ENCODE data around the gene EML6. TPM values are rescaled to one million over a fixed set of nuclear protein-coding genes. Genes with fewer than 3 reads are reported as not detected.
A peak's percentile ranks its signal among the peaks of the same experiment; 100 is the strongest.

EML6 gene
- total and polyA plus RNA-seq, 10 of the 15 experiments (the other 5 are each of a cell fraction or from before 2014, with no cell fraction given), result 0.09 to 0.67 (median 0.21) TPM

- TF ChIP-seq IKZF1 (conservative IDR thresholded peaks at IDR 0.05), result peak; percentile 65
- no peak for TF ChIP-seq FOXK2 (IDR thresholded peaks at IDR 0.05)
- peak; percentile 43 to 64; a peak in 3 of 4 replicates for TF ChIP-seq BHLHE40 (IDR thresholded peaks at IDR 0.05; ENCODE audit: borderline replicate concordance in 1 of 2, low read depth in 2 of 2, low read length in 1 of 2)
Measured at GRCh38 chr2:54918647-54919280, 195.3 kb downstream of the EML6 start (continued).

- H3K27ac ChIP-seq (ENCODE audit: control insufficient read depth, insufficient read depth), result no peak overlapping the region
- no peaks in the 10 kb centered on the region; the same call in 2 of the 3 replicates for H3K9me3 ChIP-seq (replicated peaks; ENCODE audit: control insufficient read depth, insufficient read depth, low read length)
- WGBS (ENCODE audit: insufficient coverage, insufficient replicate concordance, low lambda C conversion rate, missing lambda C conversion rate), result 50% methylated on average over 1 of the region's 1 CpG
- intact Hi-C loops (cut with micrococcal nuclease; ENCODE audit: unreplicated experiment), result no loop called here
- H3K27me3 ChIP-seq (replicated peaks in 1 of 2; ENCODE audit: control insufficient read depth in 2 of 2, insufficient read depth in 2 of 2, low read length in 1 of 2), result no peaks in the 10 kb centered on the region
- no peak overlapping the region for H3K4me3 ChIP-seq
- H3K79me2 ChIP-seq (ENCODE audit: control insufficient read depth, insufficient read depth, low read length), result no peaks in the 10 kb centered on the region
- RAD21 ChIA-PET (ENCODE audit: unreplicated experiment), result no interaction called here
- H3K9ac ChIP-seq (ENCODE audit: control insufficient read depth, insufficient read depth, low read length), result no peak overlapping the region
- no peaks in the 10 kb centered on the region for H3K4me1 ChIP-seq (ENCODE audit: control insufficient read depth, insufficient read depth, low read length)
- no peaks in the 10 kb centered on the region for H3K36me3 ChIP-seq (ENCODE audit: control insufficient read depth in 2 of 2, insufficient read depth in 2 of 2, low read length in 1 of 2)
- no peak overlapping the region for H3K4me2 ChIP-seq (ENCODE audit: control insufficient read depth, insufficient read depth)
- DNase-seq (ENCODE audit: low read depth, low spot score) (no peak), ATAC-seq (no peak), FAIRE-seq (no peak)
- CTCF ChIA-PET, result no interaction called here
- no peaks in the 10 kb centered on the region for H4K20me1 ChIP-seq (ENCODE audit: control insufficient read depth, insufficient read depth)
- in situ Hi-C loops (cut with MboI), result no loop called here
- POLR2A ChIA-PET, result no interaction called here
- H2AFZ ChIP-seq (ENCODE audit: control insufficient read depth, low read depth, low read length), result no peak overlapping the region
- BruUV-seq (replicated peaks), result no TSS peak
- SMC1A ChIA-PET (ENCODE audit: uncharacterized antibody, unreplicated experiment), result no interaction called here
- TF ChIP-seq YBX1 (IDR thresholded peaks at IDR 0.05), result no peak
- no peak for TF ChIP-seq E2F8 (IDR thresholded peaks at IDR 0.05; ENCODE audit: low read depth, partially characterized antibody)
- TF ChIP-seq PKNOX1 (IDR thresholded peaks at IDR 0.05), result no peak
- no peak for TF ChIP-seq BCL3 (IDR thresholded peaks at IDR 0.05; ENCODE audit: borderline replicate concordance, insufficient read depth, low read depth, low read length, poor library complexity, severe bottlenecking)
- no peak for TF ChIP-seq USF2 (IDR thresholded peaks at IDR 0.05; ENCODE audit: borderline replicate concordance, low read depth, low read length)
- no peak for TF ChIP-seq ATF2 (IDR thresholded peaks at IDR 0.05; ENCODE audit: low read length)
- TF ChIP-seq RCOR1 (conservative IDR thresholded peaks at IDR 0.05; ENCODE audit: low read depth, low read length), result no peak
Measured at GRCh38 chr2:54920660-54921059, 197.2 kb downstream of the EML6 start.

Data from GM12878 (cell line).